HepG2 (cell line): ENCODE data around the gene PLXND1. TPM values are rescaled to one million over a fixed set of nuclear protein-coding genes. Genes with fewer than 3 reads are reported as not detected.

Source experiments
- CC2D1A ChIP-seq: sonication (generic); formaldehyde crosslinking; IDR thresholded peaks from 2 replicates; pipeline ENCODE4 v1.8.1; 2023; ENCODE audit warnings: mild to moderate bottlenecking, missing genetic modification reagents
- CENPX ChIP-seq: sonication (generic); formaldehyde crosslinking; IDR thresholded peaks from 2 replicates; pipeline ENCODE4 v1.9.0; 2021; ENCODE audit warnings: mild to moderate bottlenecking, missing genetic modification reagents, moderate library complexity
- ELF1 ChIP-seq: sonication (generic); formaldehyde crosslinking; IDR thresholded peaks from 2 replicates; pipeline ENCODE4 v1.4.0; 2020; ENCODE audit warnings: missing genetic modification reagents
- FOXJ3 ChIP-seq: sonication (generic); formaldehyde crosslinking; IDR thresholded peaks from 2 replicates; pipeline ENCODE4 v1.4.0; 2020; ENCODE audit warnings: missing genetic modification reagents, mild to moderate bottlenecking, borderline replicate concordance
- FOXO1 ChIP-seq: sonication (generic); formaldehyde crosslinking; IDR thresholded peaks from 2 replicates; pipeline ENCODE4 v1.4.0; 2020; ENCODE audit warnings: missing genetic modification reagents
- GATAD2A ChIP-seq: IDR thresholded peaks from 2 replicates; pipeline ENCODE4 v1.6.1; 2016
- HOXD1 ChIP-seq: sonication (generic); formaldehyde crosslinking; IDR thresholded peaks from 2 replicates; pipeline ENCODE4 v1.5.0; 2020; ENCODE audit warnings: missing genetic modification reagents
- KDM1A ChIP-seq: IDR thresholded peaks from 2 replicates; pipeline ENCODE4 v1.6.1; 2016; ENCODE audit warnings: missing compliant biosample characterization
- KLF13 ChIP-seq: sonication (generic); formaldehyde crosslinking; IDR thresholded peaks from 2 replicates; pipeline ENCODE4 v1.4.0; 2020; ENCODE audit warnings: mild to moderate bottlenecking, missing genetic modification reagents
- MTF1 ChIP-seq: sonication (generic); formaldehyde crosslinking; IDR thresholded peaks from 2 replicates; pipeline ENCODE4 v1.5.0; 2020; ENCODE audit warnings: missing genetic modification reagents
- MZF1 ChIP-seq: sonication (generic); formaldehyde crosslinking; IDR thresholded peaks from 2 replicates; pipeline ENCODE4 v1.8.1; 2023; ENCODE audit warnings: mild to moderate bottlenecking, missing genetic modification reagents, borderline replicate concordance
- NCOA5 ChIP-seq: sonication (generic); formaldehyde crosslinking; IDR thresholded peaks from 2 replicates; pipeline ENCODE4 v1.4.0; 2020; ENCODE audit warnings: missing genetic modification reagents
- PLSCR1 ChIP-seq: sonication (generic); formaldehyde crosslinking; IDR thresholded peaks from 2 replicates; pipeline ENCODE4 v1.5.0; 2020; ENCODE audit warnings: missing genetic modification reagents, mild to moderate bottlenecking, borderline replicate concordance
- PREB ChIP-seq: sonication (generic); formaldehyde crosslinking; IDR thresholded peaks from 2 replicates; pipeline ENCODE4 v1.4.0; 2020; ENCODE audit warnings: missing genetic modification reagents
- SMAD9 ChIP-seq: sonication (generic); formaldehyde crosslinking; IDR thresholded peaks from 2 replicates; pipeline ENCODE4 v1.5.1; 2020; ENCODE audit warnings: mild to moderate bottlenecking, missing genetic modification reagents
- SOX5 ChIP-seq: IDR thresholded peaks from 2 replicates; pipeline ENCODE4 v1.6.1; 2016; ENCODE audit warnings: borderline replicate concordance
- SPEN ChIP-seq: sonication (generic); formaldehyde crosslinking; IDR thresholded peaks from 2 replicates; pipeline ENCODE4 v1.5.1; 2020; ENCODE audit warnings: low read depth, mild to moderate bottlenecking, missing genetic modification reagents
- SRY ChIP-seq: sonication (generic); formaldehyde crosslinking; IDR thresholded peaks from 2 replicates; pipeline ENCODE4 v1.8.0; 2022; ENCODE audit warnings: mild to moderate bottlenecking, missing genetic modification reagents
- TEAD3 ChIP-seq: optimal IDR thresholded peaks from 2 replicates; pipeline ENCODE3; 2016; ENCODE audit warnings: borderline replicate concordance
- THAP11 ChIP-seq: IDR thresholded peaks from 2 replicates; pipeline ENCODE4 v1.6.1; 2016; ENCODE audit warnings: missing biosample characterization, missing genetic modification reagents
- ZBTB42 ChIP-seq: sonication (generic); formaldehyde crosslinking; IDR thresholded peaks from 2 replicates; pipeline ENCODE4 v1.5.0; 2020; ENCODE audit warnings: mild to moderate bottlenecking, missing genetic modification reagents
- ZNF10 ChIP-seq: sonication (generic); formaldehyde crosslinking; IDR thresholded peaks from 2 replicates; pipeline ENCODE4 v1.4.0; 2020; ENCODE audit warnings: mild to moderate bottlenecking, low read depth, missing genetic modification reagents, borderline replicate concordance
- ZNF34 ChIP-seq: sonication (generic); formaldehyde crosslinking; IDR thresholded peaks from 2 replicates; pipeline ENCODE4 v1.4.0; 2020; ENCODE audit warnings: mild to moderate bottlenecking, missing genetic modification reagents, borderline replicate concordance
- ZNF574 ChIP-seq: sonication (generic); formaldehyde crosslinking; IDR thresholded peaks from 2 replicates; pipeline ENCODE4 v1.4.0; 2020; ENCODE audit warnings: missing genetic modification reagents
- ZNF660 ChIP-seq: sonication (generic); formaldehyde crosslinking; IDR thresholded peaks from 2 replicates; pipeline ENCODE4 v1.5.1; 2020; ENCODE audit warnings: mild to moderate bottlenecking, low read depth, missing genetic modification reagents, borderline replicate concordance
- ZNF674 ChIP-seq: sonication (generic); formaldehyde crosslinking; IDR thresholded peaks from 2 replicates; pipeline ENCODE4 v1.5.0; 2020; ENCODE audit warnings: low read depth, mild to moderate bottlenecking, missing genetic modification reagents
- ZNF761 ChIP-seq: sonication (generic); formaldehyde crosslinking; conservative IDR thresholded peaks from 2 replicates; pipeline ENCODE4 v1.4.0; 2020; ENCODE audit warnings: mild to moderate bottlenecking, missing genetic modification reagents
- polyA plus RNA-seq, 8 experiments: library from polyadenylated mRNA; depleted of rRNA in 3 of 8; stranded (reverse) in 7 of 8; unstranded in 1 of 8; fragments of >200 nt; fragmentation: Illumina TruSeq in 4 of 8; extraction: Trizol in 4 of 8; gene quantifications; 2 replicates each; pipeline versions ENCODE4 v1.2.1 to v1.2.3, GENCODE V29; 2011 to 2016; ENCODE audit warnings: low read depth in 4 of 8, missing spikeins in 1 of 8, mixed read lengths in 1 of 8; ENCODE audit not compliant: insufficient read depth in 1 of 8
- total RNA-seq, 5 experiments: library from RNA; depleted of rRNA; stranded (reverse); fragments of >200 nt; fragmentation: Illumina TruSeq; extraction: Trizol; gene quantifications; 2 replicates each; pipeline ENCODE4 v1.2.3, GENCODE V29; 2016; ENCODE audit warnings: low read depth in 1 of 5

Gene PLXND1
- total and polyA plus RNA-seq, 2 of the 13 experiments (the other 11 are each of a cell fraction or from before 2014, with no cell fraction given): 15.9 to 42.0 TPM

GRCh38 chr3:129576514-129577352 is 29.7 kb downstream of the PLXND1 start (continued):
- TF ChIP-seq SMAD9 (CRISPR knock-in tag): no peak
- peak; percentile 72 for TF ChIP-seq TEAD3 (CRISPR knock-in tag)
- 0 out of 2 replicates have a peak, but pooled peaks have one; percentile 46 for TF ChIP-seq SRY (CRISPR knock-in tag)
- TF ChIP-seq ZNF10 (CRISPR knock-in tag): no peak
- TF ChIP-seq ZNF674 (CRISPR knock-in tag): no peak
- peak; percentile 39; the same call in 1 of the 2 replicates for TF ChIP-seq SOX5 (CRISPR knock-in tag)
- TF ChIP-seq GATAD2A: peak; percentile 68
- peak; percentile 73; the same call in 1 of the 2 replicates for TF ChIP-seq ZBTB42 (CRISPR knock-in tag)
- peak; percentile 81; the same call in 1 of the 2 replicates for TF ChIP-seq FOXO1 (CRISPR knock-in tag)
- no peak for TF ChIP-seq NCOA5
- TF ChIP-seq ZNF660 (CRISPR knock-in tag): no peak
- TF ChIP-seq MTF1 (CRISPR knock-in tag): no peak
- no peak for TF ChIP-seq PLSCR1 (CRISPR knock-in tag)
- TF ChIP-seq ZNF34 (CRISPR knock-in tag): no peak
- no peak for TF ChIP-seq PREB (CRISPR knock-in tag)
- no peak for TF ChIP-seq KDM1A (CRISPR knock-in tag)
- TF ChIP-seq MZF1 (CRISPR knock-in tag): no peak
- TF ChIP-seq ZNF574 (CRISPR knock-in tag): peak; percentile 36; the same call in 1 of the 2 replicates
- no peak for TF ChIP-seq CENPX (CRISPR knock-in tag)
- TF ChIP-seq THAP11 (CRISPR knock-in tag): peak; percentile 34; the same call in 1 of the 2 replicates
- TF ChIP-seq CC2D1A (CRISPR knock-in tag): no peak
- no peak for TF ChIP-seq ZNF761
- TF ChIP-seq KLF13 (CRISPR knock-in tag): no peak
- TF ChIP-seq FOXJ3 (CRISPR knock-in tag): peak; percentile 44; the same call in 1 of the 2 replicates
- TF ChIP-seq ELF1 (CRISPR knock-in tag): peak; percentile 52
- TF ChIP-seq HOXD1: no peak
- no peak for TF ChIP-seq SPEN (CRISPR knock-in tag)
